GM06990 (cell line): ENCODE data around the gene ADRB2.

Experiments
- DNase-seq: peaks from one replicate; pipeline ENCODE4 v3.0.0-alpha.2; 2011; ENCODE audit not compliant: insufficient read length; ENCODE audit errors: extremely low read depth
- H3K27me3 ChIP-seq: replicated peaks from 2 replicates; pipeline ENCODE4 v1.6.0; 2011; ENCODE audit warnings: low read length; ENCODE audit not compliant: control insufficient read depth, insufficient read depth
- H3K36me3 ChIP-seq: 2 replicates; pipeline ENCODE4 v1.5.1; 2011; ENCODE audit warnings: low read length; ENCODE audit not compliant: control insufficient read depth, insufficient read depth
- H3K4me3 ChIP-seq: replicated peaks from 2 replicates; pipeline ENCODE4 v1.5.1; 2011; ENCODE audit warnings: low read depth, mild to moderate bottlenecking, control low read depth, low read length
- CTCF ChIP-seq: IDR thresholded peaks from 2 replicates; pipeline ENCODE4 v1.5.1; 2011; ENCODE audit warnings: low read length, control low read depth, mild to moderate bottlenecking, inconsistent platforms; ENCODE audit not compliant: insufficient read depth, poor library complexity, severe bottlenecking

The ADRB2 gene

GRCh38 chr5:148806520-148806931 is 19.9 kb upstream of the ADRB2 start:
- no peak for TF ChIP-seq CTCF
- H3K36me3 ChIP-seq, result no peaks in the 10 kb centered on the region
- DNase-seq, result no peak
- H3K27me3 ChIP-seq, result no peaks in the 10 kb centered on the region
- H3K4me3 ChIP-seq, result no peak overlapping the region

- no peak for DNase-seq
- no peaks in the 10 kb centered on the region for H3K27me3 ChIP-seq
- no peaks in the 10 kb centered on the region for H3K36me3 ChIP-seq
- no peak overlapping the region for H3K4me3 ChIP-seq
- TF ChIP-seq CTCF, result no peak
Measured at GRCh38 chr5:148807851-148808250, 18.6 kb upstream of the ADRB2 start.

- no peak for TF ChIP-seq CTCF
- Histone ChIP-seq H3K36me3 (no peaks in the 10 kb centered on the region), H3K27me3 (no peaks in the 10 kb centered on the region), H3K4me3 (peak overlapping the region; percentile 51)
- peak; percentile 64 for DNase-seq
Measured at GRCh38 chr5:148808864-148809642, 17.4 kb upstream of the ADRB2 start.

GRCh38 chr5:148809781-148810524 is 16.5 kb upstream of the ADRB2 start:
- no peaks in the 10 kb centered on the region for H3K27me3 ChIP-seq
- no peak for DNase-seq
- H3K36me3 ChIP-seq, result no peaks in the 10 kb centered on the region
- H3K4me3 ChIP-seq, result peak overlapping the region; percentile 51
- no peak for TF ChIP-seq CTCF

- DNase-seq, result no peak
- Histone ChIP-seq H3K36me3 (no peaks in the 10 kb centered on the region), H3K4me3 (no peak overlapping the region), H3K27me3 (no peaks in the 10 kb centered on the region)
- no peak for TF ChIP-seq CTCF
Measured at GRCh38 chr5:148810823-148811222, 15.6 kb upstream of the ADRB2 start.
